Stimulated activated CD8-positive, alpha-beta memory T cell treated with anti-CD3 and anti-CD28 coated beads, Interleukin-7, amount 100 ng/mL, for 1 hour (primary cell): ENCODE results near the gene CPPED1.
"Not testable (repeated sequence)": the region's sequence is repeated elsewhere in the genome, so short reads cannot be mapped to it uniquely, and the experiment has no call there.

ENCODE experiments used
- DNase-seq, 2 donors: peaks; one replicate each; pipeline ENCODE4 v3.0.0-alpha.2; 2020; ENCODE audit warnings: low read depth in 2 of 2

The CPPED1 gene

GRCh38 chr16:12767897-12768296, 35.8 kb downstream of the CPPED1 start:
- no peak for DNase-seq

DNA sequence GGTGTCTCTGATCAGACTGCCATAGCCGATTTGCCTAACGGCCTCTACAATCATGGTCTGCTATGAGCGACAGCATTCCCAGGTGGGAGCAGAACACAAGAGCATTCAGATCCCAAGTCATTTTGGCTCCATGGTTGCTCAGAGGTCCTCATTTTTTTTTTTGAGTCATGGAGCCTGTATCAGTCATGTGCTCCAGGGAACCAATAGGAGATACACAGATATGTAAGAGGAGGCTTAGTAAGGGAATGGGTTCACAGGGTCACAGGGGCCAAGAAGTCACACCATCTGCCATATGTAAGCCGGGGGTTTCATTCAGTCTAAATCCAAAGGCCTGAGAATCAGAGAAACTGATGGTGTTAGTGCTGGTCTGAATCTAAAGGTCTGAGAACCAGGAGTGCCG, 36.8 kb downstream of the CPPED1 start:
- no peak for DNase-seq

- not testable (repeated sequence) for DNase-seq
Measured at GRCh38 chr16:12766208-12766607, 37.5 kb downstream of the CPPED1 start.

DNA sequence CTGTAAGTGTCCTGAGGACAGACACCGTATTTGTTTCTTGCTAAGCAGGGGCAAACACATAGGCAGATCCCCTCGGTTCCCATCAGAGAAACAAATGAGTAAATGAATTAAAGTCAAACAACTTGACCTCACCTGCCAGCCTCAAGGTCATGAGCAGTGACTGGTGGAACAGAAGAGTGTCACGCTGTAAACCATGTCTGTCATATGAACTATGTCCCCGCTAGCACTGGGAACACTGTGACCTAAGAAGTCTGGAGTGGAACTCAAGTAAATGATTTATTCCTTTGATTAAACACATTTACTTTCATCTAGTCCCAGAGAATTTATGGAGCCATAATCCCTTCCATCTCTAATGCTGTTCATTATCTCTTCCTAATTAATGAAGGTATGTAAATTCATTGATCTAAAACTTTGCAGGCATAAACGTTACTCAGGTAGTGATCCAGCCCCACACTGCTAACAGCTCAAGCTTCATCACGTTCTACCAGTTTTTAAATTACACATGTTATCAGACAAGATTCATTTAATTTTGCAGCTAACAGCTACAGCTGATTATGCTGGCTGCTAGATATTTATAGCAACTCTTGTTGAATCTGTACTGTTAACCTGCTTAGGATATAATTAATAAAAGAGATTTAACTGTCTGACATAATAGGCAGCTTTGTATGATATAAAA, 38.7 kb downstream of the CPPED1 start:
- no peak for DNase-seq

GRCh38 chr16:12763517-12763916, 40.2 kb downstream of the CPPED1 start:
- no peak for DNase-seq

- DNase-seq: no peak
Measured at GRCh38 chr16:12760819-12761611, 42.7 kb downstream of the CPPED1 start.

DNA sequence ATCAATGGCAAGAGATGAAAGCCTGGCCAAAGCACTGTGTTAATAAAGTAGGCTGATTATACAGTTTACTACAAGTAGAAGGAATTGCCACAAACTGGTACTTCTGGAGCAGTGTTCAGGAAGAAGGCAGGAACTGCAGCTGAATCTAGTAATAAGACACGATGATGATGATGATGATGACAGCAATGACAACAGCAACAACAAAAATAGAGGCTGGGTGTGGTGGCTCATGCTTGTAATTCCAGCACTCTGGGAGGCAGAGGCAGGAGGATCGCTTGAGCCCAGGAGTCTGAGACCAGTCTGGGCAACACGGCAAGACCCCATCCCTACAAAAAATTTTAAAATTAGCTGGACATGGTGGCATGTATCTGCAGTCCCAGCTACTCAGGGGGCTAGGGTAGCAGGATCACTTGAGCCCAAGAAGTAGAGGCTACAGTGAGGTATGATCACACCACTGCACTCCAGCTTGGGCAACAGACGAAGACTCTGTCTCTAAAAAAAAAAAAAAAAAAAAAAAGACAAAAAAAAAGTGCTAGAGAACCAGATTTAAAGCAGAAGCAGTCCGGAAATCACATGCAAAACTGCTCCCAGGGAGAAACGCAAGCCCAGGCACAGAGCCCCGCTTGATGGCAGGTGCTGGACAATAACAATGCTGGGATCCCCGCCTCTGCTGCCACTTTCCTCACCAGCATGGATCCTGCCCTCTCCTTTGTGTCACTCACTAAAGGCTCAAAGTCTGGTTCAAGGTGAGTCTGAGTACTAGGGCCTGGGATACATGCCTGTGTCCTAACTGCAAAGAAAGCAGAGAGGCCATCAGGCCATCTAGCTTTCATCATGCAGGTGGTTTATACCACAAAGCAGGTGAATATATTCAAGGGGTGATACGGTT, 44.8 kb downstream of the CPPED1 start:
- DNase-seq: no peak

- no peak for DNase-seq
Measured at GRCh38 chr16:12758031-12758669, 45.5 kb downstream of the CPPED1 start.

GRCh38 chr16:12757546-12757945, 46.1 kb downstream of the CPPED1 start:
- DNase-seq: no peak

DNA sequence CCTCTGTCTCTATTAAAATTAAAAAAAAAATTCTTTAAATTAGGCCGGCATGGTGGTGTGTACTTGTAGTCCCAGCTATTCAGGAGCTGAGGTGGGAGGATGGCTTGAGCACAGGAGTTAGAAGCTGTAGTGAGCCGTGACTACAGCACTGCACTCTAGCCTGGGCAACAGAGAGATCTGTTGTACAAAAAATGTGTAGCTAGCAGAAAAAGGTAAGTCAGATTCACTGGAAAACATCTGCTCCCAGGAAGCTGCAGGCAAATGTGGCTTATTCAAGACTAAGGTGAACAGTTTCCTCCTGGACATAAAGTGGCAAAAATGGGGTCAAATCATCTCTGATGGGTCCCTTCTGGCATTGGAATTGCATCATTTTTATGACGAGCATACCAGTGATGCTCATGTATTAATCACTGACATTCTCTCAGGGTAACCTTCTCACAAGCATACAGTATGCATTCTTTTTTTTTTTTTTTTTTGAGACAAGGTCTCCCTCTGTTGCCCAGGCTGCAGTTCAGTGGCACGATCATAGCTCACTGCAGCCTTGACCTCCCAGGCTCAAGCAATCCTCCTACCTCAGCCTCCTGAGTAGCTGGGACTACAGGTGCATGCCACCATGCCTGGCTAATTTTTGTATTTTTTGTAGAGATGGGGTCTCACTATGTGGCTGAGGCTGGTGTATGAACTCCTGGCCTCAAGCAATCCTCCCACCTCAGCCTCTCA, 48.7 kb downstream of the CPPED1 start:
- no peak for DNase-seq

GRCh38 chr16:12753203-12754023, 50.3 kb downstream of the CPPED1 start:
- no peak for DNase-seq

GRCh38 chr16:12752159-12752558, 51.5 kb downstream of the CPPED1 start:
- DNase-seq: no peak

GRCh38 chr16:12750554-12750918, 53.2 kb downstream of the CPPED1 start:
- no peak for DNase-seq

GRCh38 chr16:12749076-12749475, 54.6 kb downstream of the CPPED1 start:
- DNase-seq: no peak

DNA sequence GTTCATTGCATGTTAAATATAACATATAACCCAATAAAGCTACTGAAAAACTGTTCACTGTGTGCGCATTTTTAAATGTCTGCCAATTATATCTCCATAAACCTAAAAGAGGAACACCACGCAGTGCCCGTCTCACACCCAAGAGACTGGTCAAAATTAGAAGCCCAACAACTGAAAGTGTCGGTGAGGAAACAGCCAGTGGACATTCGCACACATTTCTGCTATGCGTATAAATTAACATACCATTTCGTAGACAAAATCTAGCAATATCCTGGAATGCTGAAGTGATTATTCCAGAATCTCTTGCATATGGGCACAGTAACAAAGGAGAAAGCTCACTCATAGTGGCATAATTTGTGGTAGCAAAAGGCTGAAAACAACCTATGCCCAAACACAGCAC, 55.9 kb downstream of the CPPED1 start:
- no peak for DNase-seq

DNA sequence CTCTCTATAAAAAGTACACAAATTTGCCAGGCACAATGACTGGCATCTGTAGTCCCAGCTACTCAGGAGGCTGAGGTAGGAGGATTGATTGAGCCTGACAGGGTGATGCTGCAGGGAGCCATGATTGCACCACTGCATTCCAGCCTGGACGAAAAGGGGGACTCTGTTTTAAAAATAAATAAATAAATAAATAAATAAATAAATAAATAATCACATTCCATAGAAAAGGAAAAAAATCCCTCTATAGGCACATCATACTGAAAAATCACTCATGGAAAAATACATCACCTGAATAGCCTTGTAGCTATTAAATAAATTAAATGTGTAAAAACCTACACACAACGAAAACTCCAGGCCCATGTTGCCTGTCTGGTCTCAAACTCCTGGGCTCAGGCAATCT, 56.4 kb downstream of the CPPED1 start:
- no peak for DNase-seq

DNA sequence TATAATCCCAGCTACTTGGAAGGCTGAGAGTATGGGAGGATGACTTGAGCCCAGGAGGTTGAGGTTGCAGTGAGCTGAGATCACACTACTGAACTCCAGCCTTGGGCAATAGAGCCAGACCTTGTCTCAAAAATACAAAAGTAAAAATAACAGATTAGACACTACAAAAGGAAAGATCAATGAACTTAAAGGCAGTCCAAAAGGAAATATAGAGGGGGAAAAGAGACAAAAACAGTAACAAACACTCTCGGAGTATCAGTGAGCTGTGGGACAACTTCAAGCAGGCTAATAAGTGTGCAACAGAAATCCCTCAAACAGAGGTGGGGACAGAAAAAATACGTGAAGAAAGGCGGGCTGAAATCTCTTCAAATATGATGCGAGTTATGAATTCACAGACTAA, 58.8 kb downstream of the CPPED1 start:
- DNase-seq: no peak

- DNase-seq: no peak
Measured at GRCh38 chr16:12742741-12743140, 60.9 kb downstream of the CPPED1 start.

DNA sequence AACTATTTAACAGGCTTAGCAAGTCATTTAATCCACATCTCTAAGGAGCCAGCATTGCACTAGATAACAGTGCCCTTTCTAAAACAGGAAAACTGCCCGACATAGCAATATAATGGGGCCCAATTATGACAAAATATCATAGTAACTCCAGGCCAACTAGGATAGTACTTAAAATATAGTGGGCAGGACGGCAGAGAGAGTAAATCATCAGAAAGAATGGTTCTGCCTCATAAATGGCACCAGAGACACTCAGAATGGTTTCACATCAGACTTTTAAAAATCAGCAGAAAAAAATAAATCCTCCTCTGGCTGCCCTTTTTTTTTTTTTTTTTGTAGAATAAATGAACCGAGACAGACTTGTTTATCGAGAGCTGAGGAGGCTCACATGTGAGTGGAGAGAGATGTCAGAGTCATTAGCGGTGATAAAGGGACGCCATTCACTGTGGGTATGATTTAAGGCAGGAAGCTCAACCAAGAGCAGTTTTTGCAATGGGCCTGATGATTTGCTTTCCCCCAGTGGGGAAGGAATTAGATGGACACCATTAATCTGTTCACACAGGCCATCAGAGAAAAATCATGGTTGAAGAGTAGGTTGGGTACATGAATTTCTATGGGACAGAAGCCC, 62.6 kb downstream of the CPPED1 start:
- no peak for DNase-seq

DNA sequence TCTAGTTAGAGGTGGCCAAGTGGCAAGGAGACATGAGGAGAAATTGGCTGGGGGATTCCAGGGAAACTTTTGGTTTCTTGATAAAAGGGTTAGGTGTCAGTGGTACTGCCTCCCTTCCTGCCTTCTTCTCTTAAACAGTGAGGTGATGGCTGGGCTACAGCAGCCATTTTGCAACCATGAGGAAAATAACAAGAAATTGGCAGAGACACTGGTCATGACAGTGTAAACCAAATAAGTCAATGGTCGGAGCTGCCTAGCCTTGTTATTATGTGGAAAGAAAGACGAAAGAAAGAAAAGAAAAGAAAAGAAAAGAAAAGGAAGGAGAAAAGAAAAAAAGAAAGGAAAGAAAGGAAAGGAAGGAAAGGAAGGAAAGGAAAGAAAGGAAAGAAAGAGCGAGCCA, 63.9 kb downstream of the CPPED1 start:
- DNase-seq: no peak
